Activated CD4-positive, CD25-positive, alpha-beta regulatory T cell treated with anti-CD3 and anti-CD28 coated beads, Interleukin-2, amount 50 U/mL, for 16 hours (primary cell): Measurements from ENCODE around the gene ARHGAP42.

ENCODE experiments used
- DNase-seq: peaks from one replicate; pipeline ENCODE4 v3.0.0-alpha.2; 2020; ENCODE audit warnings: low read depth, low spot score

Gene ARHGAP42

GRCh38 chr11:100681064-100681502 lies 6.0 kb upstream of the ARHGAP42 start:
- no peak for DNase-seq

- no peak for DNase-seq
Measured at GRCh38 chr11:100682247-100682969, 4.7 kb upstream of the ARHGAP42 start.

GRCh38 chr11:100683126-100683525 lies 4.0 kb upstream of the ARHGAP42 start:
- DNase-seq: no peak

- no peak for DNase-seq
Measured at GRCh38 chr11:100684101-100685065, 2.7 kb upstream of the ARHGAP42 start.

- no peak for DNase-seq
Measured at GRCh38 chr11:100686476-100687053, 523 bp upstream of the ARHGAP42 start.

GRCh38 chr11:100687630-100688395 lies 725 bp downstream of the ARHGAP42 start:
- DNase-seq: no peak

GRCh38 chr11:100689141-100689540 lies 2.1 kb downstream of the ARHGAP42 start:
- DNase-seq: no peak

- no peak for DNase-seq
Measured at GRCh38 chr11:100691896-100692653, 5.0 kb downstream of the ARHGAP42 start.

- DNase-seq: no peak
Measured at GRCh38 chr11:100695911-100696310, 8.8 kb downstream of the ARHGAP42 start.

GRCh38 chr11:100703139-100703538 lies 16.1 kb downstream of the ARHGAP42 start:
- no peak for DNase-seq

- DNase-seq: no peak
Measured at GRCh38 chr11:100703801-100704575, 16.9 kb downstream of the ARHGAP42 start.

- DNase-seq: no peak
Measured at GRCh38 chr11:100705447-100705846, 18.4 kb downstream of the ARHGAP42 start.

- DNase-seq: no peak
Measured at GRCh38 chr11:100706179-100706578, 19.1 kb downstream of the ARHGAP42 start.

GRCh38 chr11:100709233-100709957 lies 22.3 kb downstream of the ARHGAP42 start:
- no peak for DNase-seq

GRCh38 chr11:100711984-100712383 lies 24.9 kb downstream of the ARHGAP42 start:
- DNase-seq: no peak

GRCh38 chr11:100712583-100712982 lies 25.5 kb downstream of the ARHGAP42 start:
- DNase-seq: no peak

- no peak for DNase-seq
Measured at GRCh38 chr11:100715165-100715761, 28.2 kb downstream of the ARHGAP42 start.

GRCh38 chr11:100716838-100717237 lies 29.8 kb downstream of the ARHGAP42 start:
- no peak for DNase-seq

- DNase-seq: no peak
Measured at GRCh38 chr11:100719362-100719761, 32.3 kb downstream of the ARHGAP42 start.
